GM12864 (cell line): Measurements from ENCODE around the gene MSANTD7.

Experiments
- DNase-seq: peaks from one replicate; pipeline ENCODE4 v3.0.0-alpha.2; 2011; ENCODE audit warnings: low read depth
- H3K4me3 ChIP-seq: 2 replicates; pipeline ENCODE4 v1.5.1; 2011; ENCODE audit warnings: mild to moderate bottlenecking, low read depth, low read length, control low read depth
- CTCF ChIP-seq: IDR thresholded peaks from 2 replicates; pipeline ENCODE4 v1.5.1; 2011; ENCODE audit warnings: low read depth, mild to moderate bottlenecking, moderate library complexity, low read length, control low read depth, inconsistent platforms; ENCODE audit errors: missing control alignments

MSANTD7 gene

GRCh38 chr10:14838582-14839304 lies 637 bp downstream of the MSANTD7 start:
- H3K4me3 ChIP-seq: peak overlapping the region; percentile 84
- no peak for DNase-seq
- no peak for TF ChIP-seq CTCF

GRCh38 chr10:14839305-14839695 lies 1.2 kb downstream of the MSANTD7 start:
- no peak for TF ChIP-seq CTCF
- peak overlapping the region; percentile 84 for H3K4me3 ChIP-seq
- no peak for DNase-seq

- H3K4me3 ChIP-seq: no peak overlapping the region
- DNase-seq: no peak
- TF ChIP-seq CTCF: no peak
These were observed 2.1 kb downstream of the MSANTD7 start for GRCh38 chr10:14840178-14840577.

GRCh38 chr10:14843327-14843988 lies 5.4 kb downstream of the MSANTD7 start:
- DNase-seq: no peak
- H3K4me3 ChIP-seq: no peak overlapping the region
- no peak for TF ChIP-seq CTCF

GRCh38 chr10:14844948-14845347 lies 6.8 kb downstream of the MSANTD7 start:
- no peak for DNase-seq
- H3K4me3 ChIP-seq: no peak overlapping the region
- TF ChIP-seq CTCF: no peak

- H3K4me3 ChIP-seq: no peak overlapping the region
- no peak for TF ChIP-seq CTCF
- DNase-seq: no peak
These were observed 14.1 kb downstream of the MSANTD7 start for GRCh38 chr10:14852236-14852635.

GRCh38 chr10:14855453-14855852 lies 17.3 kb downstream of the MSANTD7 start:
- TF ChIP-seq CTCF: no peak
- no peak overlapping the region for H3K4me3 ChIP-seq
- no peak for DNase-seq
